Endothelial cell of umbilical vein (primary cell): ENCODE measurements around the gene STK39. TPM values are rescaled to one million over a fixed set of nuclear protein-coding genes. Genes with fewer than 3 reads are reported as not detected.

Source experiments
- BruUV-seq: library from RNA; stranded (reverse); fragments of 400-500 nt; replicated peaks from 2 replicates; lab custom pipeline; 2021; lab: Mats Ljungman, UMichigan
- CTCF ChIA-PET: fragments of 300-600, 350-600 bp; sonication (Branson Sonifier 250); formaldehyde crosslinking; loops from one replicate; lab custom pipeline; 2021; ENCODE audit warnings: antibody characterized with exemption, inconsistent platforms; lab: Charles Lee
- POLR2A ChIA-PET: fragments of 300-600, 350-600 bp; sonication (Branson Sonifier 250); formaldehyde crosslinking; loops from one replicate; lab custom pipeline; 2021; ENCODE audit warnings: antibody characterized with exemption, inconsistent platforms; lab: Charles Lee
- DNase-seq: peaks from one replicate; pipeline ENCODE4 v3.0.0-alpha.2; 2011; ENCODE audit warnings: low read depth, low spot score
- FAIRE-seq: peaks from 2 replicates; lab custom pipeline; 2011; peaks lifted over from hg19 to GRCh38; lab: Jason Lieb, UNC
- H2AFZ ChIP-seq: 2 replicates; pipeline ENCODE4 v1.6.0; 2012; ENCODE audit warnings: low read depth, low read length, control low read depth, inconsistent platforms
- H3K27ac ChIP-seq: 2 replicates; pipeline ENCODE4 v1.5.1; 2011; ENCODE audit warnings: low read depth, mild to moderate bottlenecking, control low read depth, low read length, moderate library complexity; ENCODE audit not compliant: insufficient read depth
- H3K27me3 ChIP-seq, 2 experiments: 2 replicates each; pipeline versions ENCODE4 v1.6.0 to v1.6.1; 2011; ENCODE audit warnings: low read length in 2 of 2, mixed read lengths in 1 of 2; ENCODE audit not compliant: control insufficient read depth in 2 of 2, insufficient read depth in 2 of 2
- H3K36me3 ChIP-seq, 2 experiments: 2 replicates in 1 of 2; 3 replicates in 1 of 2; pipeline ENCODE4 v1.5.1; 2011; ENCODE audit warnings: low read length in 2 of 2, mild to moderate bottlenecking in 1 of 2, moderate library complexity in 1 of 2; ENCODE audit not compliant: control insufficient read depth in 2 of 2, insufficient read depth in 2 of 2; ENCODE audit errors: extremely low read depth in 1 of 2
- H3K4me1 ChIP-seq: 3 replicates; pipeline ENCODE4 v1.5.1; 2011; ENCODE audit warnings: mild to moderate bottlenecking, low read length; ENCODE audit not compliant: control insufficient read depth, insufficient read depth; ENCODE audit errors: extremely low read depth
- H3K4me2 ChIP-seq: 2 replicates; pipeline ENCODE4 v1.6.1; 2011; ENCODE audit warnings: low read length, control low read depth, mixed read lengths; ENCODE audit not compliant: insufficient read depth
- H3K4me3 ChIP-seq, 3 experiments: fragments of 200-600 bp in 1 of 3; sonication (generic), shearing (Covaris generic) in 1 of 3; replicated peaks in 1 of 3; 2 replicates each; pipeline ENCODE4 v1.5.1; 2011 to 2016; ENCODE audit warnings: control low read depth in 3 of 3, low read length in 3 of 3, mild to moderate bottlenecking in 2 of 3, inconsistent platforms in 1 of 3, low read depth in 1 of 3, moderate library complexity in 1 of 3; ENCODE audit not compliant: insufficient read depth in 1 of 3
- H3K79me2 ChIP-seq: 2 replicates; pipeline ENCODE4 v1.6.0; 2012; ENCODE audit warnings: low read length, inconsistent platforms; ENCODE audit not compliant: control insufficient read depth, insufficient read depth
- H3K9ac ChIP-seq: replicated peaks from 2 replicates; pipeline ENCODE3; 2011; ENCODE audit warnings: low read length, control low read depth; ENCODE audit not compliant: insufficient read depth; ENCODE audit errors: extremely low read depth
- H3K9me1 ChIP-seq: replicated peaks from 3 replicates; pipeline ENCODE4 v1.6.0; 2011; ENCODE audit warnings: mild to moderate bottlenecking, low read length; ENCODE audit not compliant: control insufficient read depth, insufficient read depth; ENCODE audit errors: extremely low read depth
- H3K9me3 ChIP-seq: replicated peaks from 2 replicates; pipeline ENCODE4 v1.5.1; 2012; ENCODE audit warnings: low read length, inconsistent platforms; ENCODE audit not compliant: control insufficient read depth, insufficient read depth
- H4K20me1 ChIP-seq: replicated peaks from 2 replicates; pipeline ENCODE3; 2011; ENCODE audit warnings: mild to moderate bottlenecking, low read length; ENCODE audit not compliant: control insufficient read depth, insufficient read depth; ENCODE audit errors: extremely low read depth
- CTCF ChIP-seq, 2 donors: IDR thresholded peaks; 1 replicate in 1 of 2; 2 replicates in 1 of 2; pipeline ENCODE4 v1.5.1; 2011; ENCODE audit warnings: low read length in 2 of 2, mild to moderate bottlenecking in 2 of 2, moderate library complexity in 2 of 2, control low read depth in 1 of 2, inconsistent platforms in 1 of 2, low read depth in 1 of 2; ENCODE audit not compliant: insufficient read depth in 1 of 2; ENCODE audit errors: extremely low read depth in 1 of 2
- EZH2 ChIP-seq: IDR thresholded peaks from 2 replicates; pipeline ENCODE4 v1.6.1; 2012; ENCODE audit warnings: borderline replicate concordance, low read depth, mild to moderate bottlenecking, moderate library complexity, low read length, inconsistent platforms; ENCODE audit not compliant: severe bottlenecking
- FOS ChIP-seq: IDR thresholded peaks from 2 replicates; pipeline ENCODE4 v1.6.1; 2011; ENCODE audit warnings: mild to moderate bottlenecking, low read length, moderate library complexity, borderline replicate concordance; ENCODE audit not compliant: insufficient read depth
- GATA2 ChIP-seq: IDR thresholded peaks from 2 replicates; pipeline ENCODE4 v1.7.0; 2011; ENCODE audit warnings: low read depth, mild to moderate bottlenecking, moderate library complexity, mixed read lengths, low read length; ENCODE audit not compliant: insufficient read length, insufficient read depth
- JUN ChIP-seq: IDR thresholded peaks from 2 replicates; pipeline ENCODE4 v1.6.1; 2011; ENCODE audit warnings: borderline replicate concordance, low read depth; ENCODE audit not compliant: insufficient read length, insufficient read depth
- MAX ChIP-seq: IDR thresholded peaks from 2 replicates; pipeline ENCODE4 v1.6.1; 2011; ENCODE audit not compliant: insufficient read depth, insufficient read length
- MYC ChIP-seq: IDR thresholded peaks from one replicate; pipeline ENCODE4 v1.6.1; 2011; ENCODE audit warnings: mild to moderate bottlenecking, low read depth, low read length
- POLR2A ChIP-seq: IDR thresholded peaks from 2 replicates; pipeline ENCODE4 v1.6.1; 2012; ENCODE audit warnings: low read depth, mild to moderate bottlenecking, control low read depth, low read length
- POLR2AphosphoS5 ChIP-seq: IDR thresholded peaks from 2 replicates; pipeline ENCODE4 v1.6.1; 2012; ENCODE audit warnings: low read depth, mild to moderate bottlenecking, control low read depth, low read length, moderate library complexity; ENCODE audit not compliant: insufficient read depth
- dilution Hi-C: fragments of 300-500 bp; cut with MboI; formaldehyde crosslinking; loops from one replicate; pipeline ENCODE4 v1.15.0; 2019; ENCODE audit warnings: low sequenced_read_pairs; ENCODE audit not compliant: extremely low pct_ligation_motif_present
- intact Hi-C: fragments of 100-400 bp; cut with micrococcal nuclease; formaldehyde crosslinking; loops from one replicate; pipeline ENCODE4 v1.10.0; 2022
- polyA plus RNA-seq, 4 experiments: library from polyadenylated mRNA; depleted of rRNA in 3 of 4; stranded (reverse) in 3 of 4; unstranded in 1 of 4; fragments of >200 nt; gene quantifications; 2 replicates each; pipeline versions ENCODE4 v1.2.1 to v1.2.3, GENCODE V29; 2011 to 2012; ENCODE audit warnings: missing spikeins in 1 of 4
- total RNA-seq: library from RNA; stranded (reverse); gene quantifications from 2 replicates; pipeline ENCODE4 v1.2.3, GENCODE V29; 2021

Gene STK39
- total and polyA plus RNA-seq, 2 donors (not counting 3 experiments of a cell fraction or from before 2014, with no cell fraction given): 4.6 to 13.1 TPM

- DNase-seq: no peak
- Histone ChIP-seq H3K9me1 (no peaks in the 10 kb centered on the region), H3K79me2 (no peaks in the 10 kb centered on the region), H3K4me3 (no peak overlapping the region), H3K4me1 (no peaks in the 10 kb centered on the region), H3K36me3 (no peaks in the 10 kb centered on the region), H3K9ac (no peak overlapping the region), H2AFZ (no peak overlapping the region), H3K27ac (no peak overlapping the region), H3K4me2 (no peak overlapping the region), H3K9me3 (no peaks in the 10 kb centered on the region), H4K20me1 (no peaks in the 10 kb centered on the region), H3K27me3 (no peaks in the 10 kb centered on the region)
- TF ChIP-seq JUN (no peak), MYC (no peak), EZH2 (no peak), GATA2 (no peak), POLR2A (no peak), MAX (no peak), POLR2AphosphoS5 (no peak), CTCF (IDR thresholded peaks at IDR 0.05; ENCODE audit: extremely low read depth in 1 of 2, insufficient read depth in 1 of 2, low read depth in 1 of 2, low read length in 2 of 2) (no peak), FOS (no peak)
- dilution Hi-C loops (no loop called here), intact Hi-C loops (no loop called here)
- BruUV-seq: no TSS peak
- CTCF ChIA-PET: no interaction called here
- POLR2A ChIA-PET: no interaction called here
- FAIRE-seq: no peak
Measured at GRCh38 chr2:168044579-168044978, 202.8 kb downstream of the STK39 start.
